Ishikawa (cell line): ENCODE data around the gene LPCAT1.

Experiments
- CEBPB ChIP-seq: IDR thresholded peaks from 2 replicates; pipeline ENCODE4 v1.6.1; 2012
- CREB1 ChIP-seq: IDR thresholded peaks from 2 replicates; pipeline ENCODE4 v1.6.1; 2012; ENCODE audit warnings: low read depth
- EGR1 ChIP-seq: IDR thresholded peaks from 2 replicates; pipeline ENCODE4 v1.6.1; 2012
- EP300 ChIP-seq: IDR thresholded peaks from 2 replicates; pipeline ENCODE4 v1.6.1; 2012; ENCODE audit warnings: borderline replicate concordance
- RAD21 ChIP-seq: IDR thresholded peaks from 2 replicates; pipeline ENCODE4 v1.6.1; 2012; ENCODE audit warnings: low read depth
- TEAD4 ChIP-seq: IDR thresholded peaks from 2 replicates; pipeline ENCODE4 v1.6.1; 2012
- YY1 ChIP-seq: IDR thresholded peaks from 2 replicates; pipeline ENCODE4 v1.6.1; 2012; ENCODE audit warnings: low read depth
- ZBTB7A ChIP-seq: IDR thresholded peaks from 2 replicates; pipeline ENCODE4 v1.6.1; 2012; ENCODE audit warnings: low read depth
- TF ChIP-seq, protein P1 (sequence below): IDR thresholded peaks from 2 replicates; pipeline ENCODE4 v1.6.1; 2012
- TF ChIP-seq, protein P2 (sequence below): IDR thresholded peaks from 2 replicates; pipeline ENCODE4 v1.6.1; 2012; ENCODE audit warnings: low read depth, mild to moderate bottlenecking

DNA sequence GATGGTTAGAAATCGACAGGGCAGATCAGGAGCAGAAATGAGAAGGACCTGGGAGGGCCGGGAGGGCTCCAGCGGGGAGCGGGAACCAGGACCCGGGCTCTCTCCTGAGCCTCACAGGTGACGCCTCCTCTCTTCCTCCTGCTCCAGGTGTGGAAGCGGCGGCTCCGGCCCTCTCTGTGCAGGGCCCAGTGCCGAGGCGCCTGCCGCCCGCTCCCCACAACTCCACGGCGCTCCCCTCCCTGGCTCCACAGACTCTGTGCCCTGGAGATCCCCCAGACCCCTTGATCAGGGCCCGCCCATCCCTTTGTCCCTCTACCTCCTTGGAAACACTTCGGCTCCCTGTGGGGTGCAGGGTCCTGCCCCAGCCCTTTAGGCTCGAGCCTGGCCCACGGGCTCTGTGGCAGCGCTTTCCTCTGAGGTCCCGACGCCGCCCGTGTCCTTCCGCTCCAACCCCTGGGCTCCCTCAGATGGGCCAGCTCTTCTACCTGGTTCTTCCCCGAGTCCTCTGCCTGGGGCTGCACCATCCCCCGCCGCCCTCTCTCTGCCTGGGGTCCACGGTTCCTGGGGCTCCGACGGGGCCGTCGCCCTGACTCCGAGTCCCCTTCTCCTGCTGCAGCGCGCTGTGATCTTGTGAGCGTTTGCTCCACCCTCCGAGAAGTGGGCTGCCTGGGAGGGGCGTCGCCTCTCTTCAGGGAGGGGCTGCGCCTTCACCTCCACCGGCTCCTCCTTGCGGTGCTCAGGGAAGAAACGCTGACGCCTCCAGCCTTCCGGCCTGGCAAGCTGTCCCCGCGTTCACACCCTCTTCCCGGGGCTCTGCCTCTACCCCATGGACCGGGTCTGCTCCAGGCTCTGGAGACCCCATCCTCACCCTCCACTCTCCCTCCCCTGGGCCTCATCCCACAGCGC is 56.2 kb downstream of the LPCAT1 start:
- TF ChIP-seq RAD21 (no peak), EP300 (no peak), EGR1 (no peak), TEAD4 (no peak), CEBPB (no peak), YY1 (no peak), CREB1 (no peak), ZBTB7A (no peak)
- TF ChIP-seq, protein P1, sequence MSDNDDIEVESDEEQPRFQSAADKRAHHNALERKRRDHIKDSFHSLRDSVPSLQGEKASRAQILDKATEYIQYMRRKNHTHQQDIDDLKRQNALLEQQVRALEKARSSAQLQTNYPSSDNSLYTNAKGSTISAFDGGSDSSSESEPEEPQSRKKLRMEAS = no peak
- TF ChIP-seq, protein P2, sequence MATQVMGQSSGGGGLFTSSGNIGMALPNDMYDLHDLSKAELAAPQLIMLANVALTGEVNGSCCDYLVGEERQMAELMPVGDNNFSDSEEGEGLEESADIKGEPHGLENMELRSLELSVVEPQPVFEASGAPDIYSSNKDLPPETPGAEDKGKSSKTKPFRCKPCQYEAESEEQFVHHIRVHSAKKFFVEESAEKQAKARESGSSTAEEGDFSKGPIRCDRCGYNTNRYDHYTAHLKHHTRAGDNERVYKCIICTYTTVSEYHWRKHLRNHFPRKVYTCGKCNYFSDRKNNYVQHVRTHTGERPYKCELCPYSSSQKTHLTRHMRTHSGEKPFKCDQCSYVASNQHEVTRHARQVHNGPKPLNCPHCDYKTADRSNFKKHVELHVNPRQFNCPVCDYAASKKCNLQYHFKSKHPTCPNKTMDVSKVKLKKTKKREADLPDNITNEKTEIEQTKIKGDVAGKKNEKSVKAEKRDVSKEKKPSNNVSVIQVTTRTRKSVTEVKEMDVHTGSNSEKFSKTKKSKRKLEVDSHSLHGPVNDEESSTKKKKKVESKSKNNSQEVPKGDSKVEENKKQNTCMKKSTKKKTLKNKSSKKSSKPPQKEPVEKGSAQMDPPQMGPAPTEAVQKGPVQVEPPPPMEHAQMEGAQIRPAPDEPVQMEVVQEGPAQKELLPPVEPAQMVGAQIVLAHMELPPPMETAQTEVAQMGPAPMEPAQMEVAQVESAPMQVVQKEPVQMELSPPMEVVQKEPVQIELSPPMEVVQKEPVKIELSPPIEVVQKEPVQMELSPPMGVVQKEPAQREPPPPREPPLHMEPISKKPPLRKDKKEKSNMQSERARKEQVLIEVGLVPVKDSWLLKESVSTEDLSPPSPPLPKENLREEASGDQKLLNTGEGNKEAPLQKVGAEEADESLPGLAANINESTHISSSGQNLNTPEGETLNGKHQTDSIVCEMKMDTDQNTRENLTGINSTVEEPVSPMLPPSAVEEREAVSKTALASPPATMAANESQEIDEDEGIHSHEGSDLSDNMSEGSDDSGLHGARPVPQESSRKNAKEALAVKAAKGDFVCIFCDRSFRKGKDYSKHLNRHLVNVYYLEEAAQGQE = no peak
